Measurements from ENCODE around the gene FEZF1. TPM values are rescaled to one million over a fixed set of nuclear protein-coding genes. Genes with fewer than 3 reads are reported as not detected.

FEZF1 gene
- total RNA-seq, 3 donors from 2014 or later (not counting 1 experiment from before 2014, with no cell fraction given), result not detected

DNA sequence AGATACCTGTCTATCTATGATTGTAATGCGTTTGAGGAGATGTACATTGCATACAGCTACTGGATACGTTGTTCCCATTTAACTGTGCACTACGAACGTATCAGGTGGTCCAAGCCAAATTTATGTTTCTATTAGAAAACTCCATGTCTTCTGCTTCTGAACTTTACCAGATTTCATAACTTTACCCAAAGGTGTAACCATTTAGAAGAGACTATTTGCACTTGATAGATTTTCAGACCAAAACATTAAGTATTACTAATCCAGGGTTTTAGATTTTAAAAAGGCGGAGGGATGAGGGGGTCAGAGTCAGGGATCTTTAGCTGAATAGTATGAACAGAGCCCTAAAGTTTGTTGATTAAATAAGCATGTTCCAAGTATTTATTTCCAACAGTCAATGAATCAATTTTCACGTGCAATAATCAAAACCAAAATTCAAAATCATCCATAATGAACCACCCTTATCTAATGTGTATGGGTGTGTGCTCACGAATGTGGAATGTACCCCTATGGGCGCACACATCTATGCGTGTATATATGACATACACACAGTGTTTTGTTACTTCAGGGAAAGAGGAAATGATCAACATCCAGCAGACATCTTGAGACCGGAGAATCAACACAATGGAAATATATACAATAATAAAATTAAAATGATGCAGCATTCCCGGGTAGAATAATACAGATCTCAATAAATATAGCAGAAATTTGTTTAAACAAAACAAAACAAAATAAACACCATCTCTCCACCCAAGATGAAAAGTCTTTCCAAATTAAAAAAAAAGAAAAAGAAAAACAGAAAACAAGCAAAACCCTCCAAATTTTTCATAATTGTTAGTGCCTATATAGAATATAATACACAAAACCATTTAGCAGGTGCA is 3.4 kb downstream of the FEZF1 start:
- Mint-ChIP-seq H3K9me3 (peaks cover 2 to 9% of the 10 kb centered on the region in 2 donors), H3K4me3 (no peak overlapping the region), H3K27me3 (ENCODE audit: low read depth in 2 of 2) (peaks cover 60 to 66% of the 10 kb centered on the region in 2 donors), H3K27ac (no peak overlapping the region), H3K36me3 (peaks cover 12% of the 10 kb centered on the region), H3K4me1 (no peaks in the 10 kb centered on the region)
- Histone ChIP-seq H3K36me3 (ENCODE audit: control insufficient read depth, insufficient read depth, low read length) (no peaks in the 10 kb centered on the region), H3K27ac (ENCODE audit: low read length) (no peak overlapping the region), H3K27me3 (ENCODE audit: control insufficient read depth, insufficient read depth, low read length) (peaks cover 49% of the 10 kb centered on the region), H3K9me3 (ENCODE audit: control insufficient read depth, insufficient read depth, low read length) (no peaks in the 10 kb centered on the region), H3K4me1 (ENCODE audit: control insufficient read depth, insufficient read depth, low read length) (no peaks in the 10 kb centered on the region), H3K4me3 (ENCODE audit: low read length) (no peak overlapping the region)
- intact Hi-C loops (cut with micrococcal nuclease), result no loop called here
- WGBS (ENCODE audit: insufficient coverage), result 20% methylated on average over 5 of the region's 11 CpGs
- no peak for ATAC-seq
- no peak for DNase-seq
- TF ChIP-seq CTCF (IDR thresholded peaks at IDR 0.05), result no peak

DNA sequence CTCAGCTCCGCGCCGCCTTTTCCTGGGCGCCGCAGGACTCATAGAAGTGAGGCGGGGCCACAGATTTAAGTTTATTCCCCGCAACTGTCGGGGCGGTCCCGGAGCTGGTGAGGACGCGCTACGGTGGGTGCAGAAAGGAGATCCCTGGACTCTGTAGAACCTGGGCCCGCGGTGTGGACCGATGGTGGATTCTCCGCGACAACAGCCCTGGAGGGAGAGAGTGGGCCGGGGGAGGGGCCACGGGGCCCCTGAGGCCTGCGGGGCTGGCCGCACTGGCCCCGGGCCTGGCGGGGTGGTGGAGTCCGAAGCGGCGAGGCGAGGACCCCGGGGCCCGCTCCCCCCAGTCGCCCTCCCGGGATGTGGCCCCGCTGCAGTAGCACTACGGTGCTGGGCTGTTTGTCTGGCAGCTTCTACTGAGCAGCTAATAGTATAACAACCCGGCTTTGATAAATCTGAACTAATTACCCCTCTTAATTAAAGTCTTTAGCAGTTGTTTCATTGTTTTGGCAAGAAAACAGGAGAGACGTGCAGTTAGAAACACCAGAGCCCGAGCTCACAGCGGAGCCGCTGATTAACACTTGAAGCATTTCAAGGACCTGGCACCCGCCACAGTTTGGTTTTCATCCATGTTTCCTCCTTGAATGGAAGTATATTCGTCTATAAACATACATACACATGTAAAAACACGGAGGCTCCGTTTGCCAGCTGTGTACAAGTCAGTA is 4.2 kb downstream of the FEZF1 start:
- H3K27me3 ChIP-seq (ENCODE audit: control insufficient read depth, insufficient read depth, low read length), result peaks cover 43% of the 10 kb centered on the region
- no peaks in the 10 kb centered on the region for H3K4me1 ChIP-seq (ENCODE audit: control insufficient read depth, insufficient read depth, low read length)
- Mint-ChIP-seq H3K27me3 (ENCODE audit: low read depth in 2 of 2) (peaks cover 54 to 60% of the 10 kb centered on the region in 2 donors), H3K36me3 (peaks cover 12% of the 10 kb centered on the region), H3K9me3 (peaks cover 2 to 9% of the 10 kb centered on the region in 2 donors), H3K27ac (no peak overlapping the region), H3K4me3 (no peak overlapping the region), H3K4me1 (no peaks in the 10 kb centered on the region)
- no peak for TF ChIP-seq CTCF (IDR thresholded peaks at IDR 0.05)
- no peak overlapping the region for H3K27ac ChIP-seq (ENCODE audit: low read length)
- intact Hi-C loops (cut with micrococcal nuclease), result no loop called here
- H3K36me3 ChIP-seq (ENCODE audit: control insufficient read depth, insufficient read depth, low read length), result no peaks in the 10 kb centered on the region
- no peaks in the 10 kb centered on the region for H3K9me3 ChIP-seq (ENCODE audit: control insufficient read depth, insufficient read depth, low read length)
- H3K4me3 ChIP-seq (ENCODE audit: low read length), result no peak overlapping the region
- ATAC-seq (no peak), DNase-seq (no peak)
- 12% methylated on average over 42 of the region's 43 CpGs for WGBS (ENCODE audit: insufficient coverage)

GRCh38 chr7:122299624-122300210 is 4.8 kb downstream of the FEZF1 start:
- no peak overlapping the region for H3K4me3 Mint-ChIP-seq
- intact Hi-C loops (cut with micrococcal nuclease), result no loop called here
- no peaks in the 10 kb centered on the region for H3K4me1 Mint-ChIP-seq
- 18% methylated on average over 32 of the region's 32 CpGs for WGBS (ENCODE audit: insufficient coverage)
- ATAC-seq, result no peak
- no peak overlapping the region for H3K27ac Mint-ChIP-seq
- peaks cover 2 to 12% of the 10 kb centered on the region in 2 donors for H3K9me3 Mint-ChIP-seq
- peaks cover 12% of the 10 kb centered on the region for H3K36me3 Mint-ChIP-seq
- Histone ChIP-seq H3K9me3 (ENCODE audit: control insufficient read depth, insufficient read depth, low read length) (no peaks in the 10 kb centered on the region), H3K4me3 (ENCODE audit: low read length) (no peak overlapping the region), H3K27me3 (ENCODE audit: control insufficient read depth, insufficient read depth, low read length) (peaks cover 36% of the 10 kb centered on the region), H3K36me3 (ENCODE audit: control insufficient read depth, insufficient read depth, low read length) (no peaks in the 10 kb centered on the region), H3K27ac (ENCODE audit: low read length) (no peak overlapping the region), H3K4me1 (ENCODE audit: control insufficient read depth, insufficient read depth, low read length) (no peaks in the 10 kb centered on the region)
- no peak for DNase-seq
- no peak for TF ChIP-seq CTCF (IDR thresholded peaks at IDR 0.05)
- H3K27me3 Mint-ChIP-seq (ENCODE audit: low read depth in 2 of 2), result peaks cover 52 to 54% of the 10 kb centered on the region in 2 donors
